GM19043 (cell line): ENCODE results near the gene TMEM51.

Experiments used
- ATAC-seq: cut with Tn5 transposase; IDR thresholded peaks from one replicate; pipeline ENCODE4 v1.9.1; 2021; ENCODE audit warnings: low read depth; ENCODE audit not compliant: unreplicated experiment

TMEM51 gene

GRCh38 chr1:15212954-15213291, 59.4 kb downstream of the TMEM51 start:
- no peak for ATAC-seq

GRCh38 chr1:15213341-15213821, 59.8 kb downstream of the TMEM51 start:
- ATAC-seq = no peak

DNA sequence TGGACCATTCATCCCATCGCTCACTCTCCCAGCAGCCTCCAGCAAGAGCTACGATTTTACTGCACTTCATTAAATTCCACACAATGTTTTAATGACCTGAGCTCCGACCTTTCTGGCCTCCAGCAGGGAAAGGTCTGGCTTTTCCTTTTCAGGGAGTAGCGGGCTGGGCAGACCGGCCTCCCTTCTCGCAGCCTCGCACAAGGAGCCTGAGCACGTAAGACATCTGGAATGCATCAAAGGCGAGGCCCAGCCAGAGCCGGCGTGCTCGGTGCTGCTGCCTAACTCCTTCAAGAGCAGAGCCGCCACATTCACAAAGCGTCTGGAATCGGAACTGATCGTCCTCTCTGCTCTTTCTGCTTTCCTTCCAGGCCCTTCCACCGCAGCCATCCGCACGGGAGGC, 61.0 kb downstream of the TMEM51 start:
- ATAC-seq = no peak

- ATAC-seq = no peak
Measured at GRCh38 chr1:15215116-15215515, 61.6 kb downstream of the TMEM51 start.

- no peak for ATAC-seq
Measured at GRCh38 chr1:15217654-15218053, 64.1 kb downstream of the TMEM51 start.

GRCh38 chr1:15218287-15219279, 65.0 kb downstream of the TMEM51 start:
- no peak for ATAC-seq

GRCh38 chr1:15219280-15220023, 65.9 kb downstream of the TMEM51 start:
- ATAC-seq = no peak

- no peak for ATAC-seq
Measured at GRCh38 chr1:15220024-15220392, 66.5 kb downstream of the TMEM51 start.

GRCh38 chr1:15220825-15221431, 67.4 kb downstream of the TMEM51 start:
- ATAC-seq = no peak

DNA sequence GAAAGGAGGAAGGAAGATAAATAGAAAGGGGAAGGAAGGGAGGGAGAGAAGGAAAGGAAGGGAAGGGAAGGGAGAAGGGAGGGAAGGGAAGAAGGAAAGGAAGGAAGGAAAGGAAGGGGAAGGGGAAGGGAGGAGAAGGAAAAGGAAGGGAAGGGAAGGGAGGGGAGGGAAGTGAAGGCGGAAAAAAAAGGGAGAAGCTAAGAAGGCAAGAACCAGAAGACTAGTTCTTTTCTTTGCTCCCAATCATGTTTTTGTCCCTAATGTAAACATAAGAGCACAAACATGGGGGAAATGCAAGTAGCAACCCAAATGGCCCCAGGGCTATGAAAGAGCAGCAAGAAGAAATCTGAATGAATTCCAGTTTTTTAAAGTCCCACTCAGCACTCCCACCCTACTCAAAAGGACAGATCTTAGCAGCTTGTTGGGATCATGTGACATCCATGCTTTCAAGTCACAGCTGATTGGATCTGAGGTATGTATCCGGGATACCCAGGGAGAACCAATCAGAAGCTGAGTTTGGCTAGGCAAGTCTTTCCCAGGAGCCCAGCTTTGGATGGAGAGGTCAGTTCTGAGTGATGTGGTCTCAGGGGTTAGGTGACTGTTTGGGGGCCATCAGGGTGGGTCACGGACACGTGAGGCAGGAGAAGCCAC, 69.2 kb downstream of the TMEM51 start:
- ATAC-seq = no peak

- no peak for ATAC-seq
Measured at GRCh38 chr1:15224259-15224869, 70.8 kb downstream of the TMEM51 start.

DNA sequence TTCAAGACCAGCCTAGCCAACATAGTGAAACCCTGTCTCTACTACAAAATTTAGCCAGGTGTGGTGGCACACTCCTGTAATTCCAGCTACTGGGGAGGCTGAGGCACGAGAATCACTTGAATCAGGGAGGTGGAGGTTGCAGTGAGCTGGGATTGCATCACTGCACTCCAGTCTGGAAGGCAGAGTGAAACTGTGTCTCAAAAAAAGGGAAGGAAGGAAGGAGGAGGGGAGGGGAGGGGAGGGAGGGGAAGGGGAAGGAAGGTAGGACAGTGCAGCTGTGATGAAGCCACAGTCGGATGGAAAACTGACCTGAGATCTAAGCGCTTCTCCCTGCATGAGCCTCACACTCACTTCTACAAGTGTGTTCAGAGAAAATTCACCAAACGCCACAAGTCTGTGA, 71.4 kb downstream of the TMEM51 start:
- ATAC-seq = no peak

- ATAC-seq = no peak
Measured at GRCh38 chr1:15225461-15225860, 71.9 kb downstream of the TMEM51 start.

- no peak for ATAC-seq
Measured at GRCh38 chr1:15226388-15227255, 73.1 kb downstream of the TMEM51 start.

- ATAC-seq = no peak
Measured at GRCh38 chr1:15229707-15230131, 76.2 kb downstream of the TMEM51 start.

DNA sequence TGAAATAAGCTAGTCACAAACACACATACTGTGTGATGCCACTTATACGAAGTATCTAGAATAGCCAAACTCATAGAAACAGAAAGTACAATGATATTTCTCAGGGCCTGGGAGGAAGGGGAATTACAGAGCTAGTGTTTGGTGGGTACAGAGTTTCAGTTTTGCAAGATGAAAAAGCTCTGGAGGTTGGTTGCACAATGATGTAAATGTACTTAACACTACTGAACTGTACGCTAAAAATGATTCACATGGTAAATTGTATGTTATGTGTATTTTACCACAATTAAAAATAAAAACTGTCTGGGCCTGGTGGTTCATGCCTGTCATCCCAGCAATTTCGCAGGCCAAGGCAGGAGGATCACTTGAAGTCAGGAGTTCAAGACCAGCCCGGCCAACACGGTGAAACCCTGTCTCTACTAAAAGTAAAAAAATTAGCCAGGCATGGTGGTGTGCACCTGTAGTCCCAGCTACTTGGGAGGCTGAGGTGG, 78.2 kb downstream of the TMEM51 start:
- ATAC-seq = peak; percentile 87

- ATAC-seq = no peak
Measured at GRCh38 chr1:15233689-15234088, 80.1 kb downstream of the TMEM51 start.

GRCh38 chr1:15236321-15236721, 82.8 kb downstream of the TMEM51 start:
- ATAC-seq = no peak

GRCh38 chr1:15236746-15237145, 83.2 kb downstream of the TMEM51 start:
- ATAC-seq = no peak
